Left lobe of liver (tissue), 2 donors: ENCODE results near the gene RPS17. TPM values are rescaled to one million over a fixed set of nuclear protein-coding genes. Genes with fewer than 3 reads are reported as not detected.
A peak's percentile ranks its signal among the peaks of the same experiment; 100 is the strongest.
"Not testable (repeated sequence)": the region's sequence is repeated elsewhere in the genome, so short reads cannot be mapped to it uniquely, and the experiment has no call there.

Source experiments
- ATAC-seq: fragments of 200-7000 bp; cut with Tn5 transposase; one replicate; pipeline ENCODE4 v1.9.1; 2020; ENCODE audit warnings: mild to moderate bottlenecking, moderate library complexity
- DNase-seq: peaks from one replicate; pipeline ENCODE4 v3.0.0-alpha.2; 2020; ENCODE audit warnings: low spot score
- total RNA-seq: library from RNA; stranded (reverse); gene quantifications from one replicate; pipeline ENCODE4 v1.2.1, GENCODE V29; 2021
- donor health status: DM: no; HTN: no; CAD: no; lungs with moderate emphysema.
- donor health status: DM: no; HTN: yes; CAD: no.

The RPS17 gene
- total RNA-seq, 1 donor from 2014 or later = 478 TPM

GRCh38 chr15:82530006-82530405, 10.3 kb downstream of the RPS17 start:
- ATAC-seq (no peak), DNase-seq (no peak)

- not testable (repeated sequence) for DNase-seq, ATAC-seq
Observed at GRCh38 chr15:82513587-82513986, 26.7 kb downstream of the RPS17 start.

GRCh38 chr15:82507693-82508092, 32.6 kb downstream of the RPS17 start:
- not testable (repeated sequence) for DNase-seq, ATAC-seq

GRCh38 chr15:82507087-82507486, 33.2 kb downstream of the RPS17 start:
- ATAC-seq, DNase-seq: not testable (repeated sequence)

GRCh38 chr15:82505842-82506241, 34.4 kb downstream of the RPS17 start:
- ATAC-seq, DNase-seq: not testable (repeated sequence)

- not testable (repeated sequence) for DNase-seq, ATAC-seq
Observed at GRCh38 chr15:82504074-82504473, 36.2 kb downstream of the RPS17 start.

- ATAC-seq = peak; percentile 94
- DNase-seq = not testable (repeated sequence)
Observed at GRCh38 chr15:82502700-82503339, 37.4 kb downstream of the RPS17 start.

GRCh38 chr15:82500772-82501171, 39.5 kb downstream of the RPS17 start:
- not testable (repeated sequence) for ATAC-seq, DNase-seq

- ATAC-seq, DNase-seq: not testable (repeated sequence)
Observed at GRCh38 chr15:82497978-82498377, 42.3 kb downstream of the RPS17 start.

GRCh38 chr15:82488250-82488649, 52.0 kb downstream of the RPS17 start:
- ATAC-seq, DNase-seq: not testable (repeated sequence)

- not testable (repeated sequence) for DNase-seq, ATAC-seq
Observed at GRCh38 chr15:82487045-82487444, 53.2 kb downstream of the RPS17 start.

Other genes with a start within 250 kb of the RPS17 start
- gene GOLGA6L10, start 191.0 kb downstream of the RPS17 start, total RNA-seq = 0.48 TPM
- gene GOLGA6L9, start 110.6 kb downstream of the RPS17 start, total RNA-seq = 0.88 TPM
- gene CPEB1, start 106.9 kb upstream of the RPS17 start, total RNA-seq = 0.23 TPM
- not detected for gene AP3B2, start 169.4 kb upstream of the RPS17 start, total RNA-seq